ENCODE measurements around the gene STAU1.
"Not testable (repeated sequence)": the region's sequence is repeated elsewhere in the genome, so short reads cannot be mapped to it uniquely, and the experiment has no call there.

STAU1 gene

GRCh38 chr20:49106328-49106727, 81.8 kb downstream of the STAU1 start:
- no peak for TF ChIP-seq TAF1 (IDR thresholded peaks at IDR 0.05; ENCODE audit: low read depth, low read length)
- no peak for TF ChIP-seq POLR2AphosphoS5 (IDR thresholded peaks at IDR 0.05; ENCODE audit: low read depth, low read length)
- TF ChIP-seq POLR2A (IDR thresholded peaks at IDR 0.05; ENCODE audit: low read depth, low read length) = no peak
- TF ChIP-seq POU2F2 (IDR thresholded peaks at IDR 0.05; ENCODE audit: low read depth, low read length) = no peak
- TF ChIP-seq PAX5 (IDR thresholded peaks at IDR 0.05; ENCODE audit: insufficient read depth, low read length, severe bottlenecking) = no peak
- no peak for TF ChIP-seq SPI1 (IDR thresholded peaks at IDR 0.05; ENCODE audit: low read depth, low read length)
- FAIRE-seq (no peak), DNase-seq (ENCODE audit: insufficient read length, low spot score) (no peak)

GRCh38 chr20:49104979-49105547, 83.1 kb downstream of the STAU1 start:
- FAIRE-seq = not testable (repeated sequence)

DNA sequence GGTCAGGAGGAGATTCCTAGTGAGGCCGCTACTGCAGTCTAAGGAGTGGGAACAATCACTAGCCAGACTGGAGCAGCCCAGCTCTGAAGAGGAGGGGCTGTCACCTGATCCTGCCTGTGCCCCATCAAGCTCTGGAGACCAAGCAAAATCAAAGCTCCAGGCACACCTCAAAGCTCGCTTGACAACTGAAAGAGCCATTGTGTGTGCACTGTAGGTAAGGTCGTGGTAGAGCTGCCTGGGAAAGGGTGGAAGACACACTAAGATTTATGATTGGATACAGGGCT, 83.8 kb downstream of the STAU1 start:
- DNase-seq (ENCODE audit: insufficient read length, low spot score) = no peak
- no peak for TF ChIP-seq TAF1 (IDR thresholded peaks at IDR 0.05; ENCODE audit: low read depth, low read length)
- 0 out of 2 replicates have a peak, but pooled peaks have one; percentile 12 for TF ChIP-seq POLR2AphosphoS5 (IDR thresholded peaks at IDR 0.05; ENCODE audit: low read depth, low read length)
- no peak for FAIRE-seq

More at GRCh38 chr20:49104979-49105547, 83.1 kb downstream of the STAU1 start:
- not testable (repeated sequence) for DNase-seq (ENCODE audit: insufficient read length, low spot score)

- no peak for FAIRE-seq
- TF ChIP-seq SPI1 (IDR thresholded peaks at IDR 0.05; ENCODE audit: low read depth, low read length) (no peak), TAF1 (IDR thresholded peaks at IDR 0.05; ENCODE audit: low read depth, low read length) (no peak), PAX5 (IDR thresholded peaks at IDR 0.05; ENCODE audit: insufficient read depth, low read length, severe bottlenecking) (no peak), POLR2AphosphoS5 (IDR thresholded peaks at IDR 0.05; ENCODE audit: low read depth, low read length) (no peak; the same call in 1 of the 2 replicates), POU2F2 (IDR thresholded peaks at IDR 0.05; ENCODE audit: low read depth, low read length) (no peak), POLR2A (IDR thresholded peaks at IDR 0.05; ENCODE audit: low read depth, low read length) (no peak)
- DNase-seq (ENCODE audit: insufficient read length, low spot score) = no peak
Measured at GRCh38 chr20:49103647-49104364, 84.3 kb downstream of the STAU1 start.

DNA sequence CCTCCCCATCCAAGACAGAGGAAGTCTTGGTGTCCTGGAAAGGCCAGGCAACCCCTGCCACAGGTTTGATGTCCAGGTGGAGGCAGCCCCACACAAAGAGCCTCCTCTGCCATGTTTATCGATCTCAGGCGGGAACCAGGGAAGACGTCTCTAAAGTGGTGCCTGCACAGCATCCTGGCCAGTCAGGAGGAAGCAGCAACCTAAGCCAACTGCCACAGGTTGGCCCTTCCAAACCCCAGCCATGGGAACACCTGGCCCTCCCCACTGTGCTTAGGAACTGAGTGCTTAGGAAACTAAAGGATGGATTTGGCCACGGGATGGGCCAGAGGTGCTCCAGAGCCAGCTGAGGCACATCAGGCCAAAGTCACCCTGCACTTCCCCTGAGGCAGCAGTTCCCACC, 85.1 kb downstream of the STAU1 start:
- TF ChIP-seq SPI1 (IDR thresholded peaks at IDR 0.05; ENCODE audit: low read depth, low read length) = no peak
- TF ChIP-seq POLR2A (IDR thresholded peaks at IDR 0.05; ENCODE audit: low read depth, low read length) = no peak
- TF ChIP-seq TAF1 (IDR thresholded peaks at IDR 0.05; ENCODE audit: low read depth, low read length) = no peak
- no peak for TF ChIP-seq POLR2AphosphoS5 (IDR thresholded peaks at IDR 0.05; ENCODE audit: low read depth, low read length)
- no peak for TF ChIP-seq POU2F2 (IDR thresholded peaks at IDR 0.05; ENCODE audit: low read depth, low read length)
- TF ChIP-seq PAX5 (IDR thresholded peaks at IDR 0.05; ENCODE audit: insufficient read depth, low read length, severe bottlenecking) = no peak
- FAIRE-seq (no peak), DNase-seq (ENCODE audit: insufficient read length, low spot score) (no peak)

DNA sequence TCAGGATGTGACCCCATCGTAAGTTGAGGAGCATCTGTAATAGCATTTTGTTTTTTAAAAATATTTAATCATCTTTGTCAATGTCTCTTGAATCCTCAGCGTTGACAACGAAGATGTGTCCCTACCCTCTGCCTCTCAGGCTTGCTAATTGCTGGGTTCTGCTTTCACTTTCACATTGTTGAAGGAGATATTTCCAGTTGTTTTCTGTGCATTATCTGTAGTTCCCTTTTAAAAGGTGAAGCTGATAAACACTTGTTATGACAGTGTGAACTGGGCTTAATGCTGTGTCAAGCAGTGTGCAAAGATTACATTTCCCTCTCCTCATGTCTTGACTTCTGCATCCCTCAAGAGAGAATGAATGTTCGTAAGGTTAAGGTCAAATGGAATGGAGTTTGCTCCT, 87.2 kb downstream of the STAU1 start:
- no peak for DNase-seq (ENCODE audit: insufficient read length, low spot score)

GRCh38 chr20:49100292-49100691, 87.8 kb downstream of the STAU1 start:
- DNase-seq (ENCODE audit: insufficient read length, low spot score); FAIRE-seq: not testable (repeated sequence)

More for the DNA sequence above, 87.2 kb downstream of the STAU1 start:
- FAIRE-seq = peak; percentile 26
- TF ChIP-seq TAF1 (IDR thresholded peaks at IDR 0.05; ENCODE audit: low read depth, low read length) = no peak
- TF ChIP-seq POLR2AphosphoS5 (IDR thresholded peaks at IDR 0.05; ENCODE audit: low read depth, low read length) = no peak
- no peak for TF ChIP-seq POLR2A (IDR thresholded peaks at IDR 0.05; ENCODE audit: low read depth, low read length)
- no peak for TF ChIP-seq SPI1 (IDR thresholded peaks at IDR 0.05; ENCODE audit: low read depth, low read length)
- TF ChIP-seq POU2F2 (IDR thresholded peaks at IDR 0.05; ENCODE audit: low read depth, low read length) = no peak
- TF ChIP-seq PAX5 (IDR thresholded peaks at IDR 0.05; ENCODE audit: insufficient read depth, low read length, severe bottlenecking) = no peak

GRCh38 chr20:49099011-49099410, 89.1 kb downstream of the STAU1 start:
- TF ChIP-seq POLR2AphosphoS5 (IDR thresholded peaks at IDR 0.05; ENCODE audit: low read depth, low read length) (no peak), POU2F2 (IDR thresholded peaks at IDR 0.05; ENCODE audit: low read depth, low read length) (no peak), POLR2A (IDR thresholded peaks at IDR 0.05; ENCODE audit: low read depth, low read length) (no peak), SPI1 (IDR thresholded peaks at IDR 0.05; ENCODE audit: low read depth, low read length) (no peak), PAX5 (IDR thresholded peaks at IDR 0.05; ENCODE audit: insufficient read depth, low read length, severe bottlenecking) (no peak), TAF1 (IDR thresholded peaks at IDR 0.05; ENCODE audit: low read depth, low read length) (no peak)
- DNase-seq (ENCODE audit: insufficient read length, low spot score) (no peak), FAIRE-seq (no peak)

GRCh38 chr20:49098136-49098535, 90.0 kb downstream of the STAU1 start:
- DNase-seq (ENCODE audit: insufficient read length, low spot score) = no peak
- FAIRE-seq = no peak
- no peak for TF ChIP-seq POLR2AphosphoS5 (IDR thresholded peaks at IDR 0.05; ENCODE audit: low read depth, low read length)
- TF ChIP-seq TAF1 (IDR thresholded peaks at IDR 0.05; ENCODE audit: low read depth, low read length) = no peak
- no peak for TF ChIP-seq POU2F2 (IDR thresholded peaks at IDR 0.05; ENCODE audit: low read depth, low read length)
- no peak for TF ChIP-seq SPI1 (IDR thresholded peaks at IDR 0.05; ENCODE audit: low read depth, low read length)
- no peak for TF ChIP-seq PAX5 (IDR thresholded peaks at IDR 0.05; ENCODE audit: insufficient read depth, low read length, severe bottlenecking)
- no peak for TF ChIP-seq POLR2A (IDR thresholded peaks at IDR 0.05; ENCODE audit: low read depth, low read length)

GRCh38 chr20:49097159-49097558, 91.0 kb downstream of the STAU1 start:
- no peak for TF ChIP-seq SPI1 (IDR thresholded peaks at IDR 0.05; ENCODE audit: low read depth, low read length)
- TF ChIP-seq PAX5 (IDR thresholded peaks at IDR 0.05; ENCODE audit: insufficient read depth, low read length, severe bottlenecking) = no peak
- TF ChIP-seq POLR2A (IDR thresholded peaks at IDR 0.05; ENCODE audit: low read depth, low read length) = no peak
- no peak for FAIRE-seq
- DNase-seq (ENCODE audit: insufficient read length, low spot score) = no peak

Measured in GM12891 (cell line).